IPS-NIHi7 (cell line): Measurements from ENCODE around the gene TBL1Y.
"Not testable (repeated sequence)": the region's sequence is repeated elsewhere in the genome, so short reads cannot be mapped to it uniquely, and the experiment has no call there.

Experiments used
- DNase-seq: peaks from one replicate; pipeline ENCODE4 v3.0.0; 2012; ENCODE audit warnings: mixed read lengths; ENCODE audit errors: extremely low spot score

TBL1Y gene

DNA sequence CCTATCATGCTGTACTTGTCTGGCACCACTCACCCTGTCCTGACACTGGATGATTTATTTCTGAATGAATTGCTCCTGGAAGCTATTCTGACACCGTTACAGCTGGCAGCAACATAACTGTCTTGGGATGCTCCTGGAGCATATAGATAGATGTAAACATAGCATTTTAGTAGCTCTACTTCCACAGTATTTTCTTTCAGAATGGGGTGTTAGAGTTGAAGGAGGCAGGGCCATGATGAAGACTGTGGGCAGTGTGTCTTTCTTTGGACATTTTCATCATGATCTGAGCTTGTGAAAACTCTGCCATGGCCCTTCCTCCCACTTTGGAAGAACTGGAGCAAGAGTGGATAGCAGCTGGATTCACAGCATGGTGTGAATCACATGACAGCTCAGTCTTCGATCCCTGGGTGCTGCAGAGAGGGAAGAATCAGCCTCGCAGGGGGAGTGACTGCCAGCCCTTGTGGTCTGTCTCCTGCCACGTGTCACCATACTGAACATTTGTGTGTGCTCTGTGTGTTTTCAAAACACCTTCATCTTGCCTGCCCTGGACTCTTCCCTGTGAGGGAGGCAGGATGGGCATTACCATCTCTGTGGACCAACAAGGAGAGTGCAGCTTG lies 61.9 kb downstream of the TBL1Y start:
- no peak for DNase-seq

- no peak for DNase-seq
Measured at GRCh38 chrY:6974971-6975370, 64.5 kb downstream of the TBL1Y start.

DNA sequence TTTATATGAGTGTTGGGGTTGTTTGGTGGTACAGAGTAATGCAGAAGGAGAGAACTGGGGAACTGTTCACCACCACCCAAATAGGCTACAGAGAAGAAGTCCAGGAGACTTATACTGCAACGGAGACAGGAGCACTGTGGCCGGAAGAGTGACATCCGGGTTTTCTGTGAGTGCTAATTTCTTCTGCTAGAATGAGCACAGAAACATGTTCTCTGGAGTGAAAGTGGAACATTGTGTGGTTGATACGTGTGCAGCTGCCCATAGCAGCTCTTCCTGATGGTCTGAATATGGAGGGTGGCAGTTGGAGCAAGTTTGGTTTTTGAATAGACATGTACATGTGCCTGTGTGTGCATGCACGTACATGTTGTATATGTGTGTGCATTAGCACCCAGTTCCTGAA lies 67.3 kb downstream of the TBL1Y start:
- DNase-seq = no peak

- no peak for DNase-seq
Measured at GRCh38 chrY:6983221-6983620, 72.7 kb downstream of the TBL1Y start.

DNA sequence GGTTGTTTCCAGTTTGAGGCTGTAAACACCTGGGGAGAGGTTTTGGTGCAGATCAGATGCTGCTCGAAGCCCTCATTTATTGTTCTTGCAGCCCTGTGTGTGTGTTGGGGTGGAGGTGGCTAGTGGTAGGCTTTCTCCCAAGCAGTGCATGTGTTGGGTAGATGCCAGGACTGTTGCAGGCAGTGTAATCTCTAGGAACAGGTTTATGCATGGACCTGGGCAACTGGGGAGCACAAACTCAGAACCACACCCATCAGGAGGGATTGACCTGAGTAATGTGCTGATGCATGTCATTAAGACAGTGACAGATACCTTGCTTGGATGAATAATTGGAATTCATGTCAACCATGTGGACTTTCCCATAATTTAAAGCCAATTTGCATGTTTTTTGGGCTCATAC lies 77.3 kb downstream of the TBL1Y start:
- DNase-seq = no peak

- no peak for DNase-seq
Measured at GRCh38 chrY:6989886-6990620, 79.6 kb downstream of the TBL1Y start.

DNA sequence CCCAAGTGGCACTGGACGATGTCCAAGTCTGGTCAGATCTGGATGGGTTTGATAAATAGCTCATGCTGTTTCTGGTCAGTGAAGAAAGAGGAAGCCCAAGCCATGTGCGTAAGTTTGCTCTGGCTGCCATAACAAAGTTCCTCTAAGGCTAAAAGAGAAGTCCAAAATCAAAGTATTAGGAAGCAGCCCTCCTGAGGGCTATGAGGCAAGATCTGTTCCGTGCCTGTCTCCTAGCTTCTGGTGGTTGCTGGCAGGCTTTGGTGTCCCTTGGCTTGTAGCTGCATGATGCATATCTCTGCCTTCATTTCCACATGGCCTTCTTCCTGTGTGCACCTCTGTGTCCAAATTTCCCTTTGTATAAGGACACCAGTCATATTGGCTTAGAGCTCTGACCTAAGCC lies 81.5 kb downstream of the TBL1Y start:
- DNase-seq = no peak

- no peak for DNase-seq
Measured at GRCh38 chrY:6995987-6996386, 85.5 kb downstream of the TBL1Y start.

DNA sequence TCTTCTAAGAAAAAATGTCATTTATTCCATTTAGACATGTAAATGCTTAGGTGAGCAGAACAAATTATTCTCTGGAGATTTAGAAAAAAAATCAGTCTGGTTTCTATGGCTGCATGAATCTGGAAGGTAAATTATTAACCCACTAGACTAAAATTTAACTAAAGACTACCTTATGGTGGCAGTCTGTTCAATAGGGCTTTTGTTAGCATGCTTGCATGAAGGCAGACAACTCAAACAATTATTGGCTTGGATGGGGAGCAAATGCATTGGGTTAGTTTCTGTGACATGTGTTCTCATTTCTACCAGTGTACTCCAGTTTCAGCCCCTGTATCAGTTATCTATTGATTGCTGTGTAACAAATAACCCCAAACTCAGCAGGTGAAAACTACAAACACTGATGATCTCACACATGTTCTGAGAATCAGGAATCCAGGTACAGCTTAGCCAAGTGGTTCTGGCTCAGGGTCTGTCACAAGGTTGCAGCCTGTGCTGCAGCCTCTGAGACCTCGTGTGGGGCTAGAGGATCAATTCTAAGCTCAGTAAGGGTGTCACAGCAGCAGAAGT lies 87.1 kb downstream of the TBL1Y start:
- DNase-seq = no peak

- no peak for DNase-seq
Measured at GRCh38 chrY:6999905-7000304, 89.4 kb downstream of the TBL1Y start.

DNA sequence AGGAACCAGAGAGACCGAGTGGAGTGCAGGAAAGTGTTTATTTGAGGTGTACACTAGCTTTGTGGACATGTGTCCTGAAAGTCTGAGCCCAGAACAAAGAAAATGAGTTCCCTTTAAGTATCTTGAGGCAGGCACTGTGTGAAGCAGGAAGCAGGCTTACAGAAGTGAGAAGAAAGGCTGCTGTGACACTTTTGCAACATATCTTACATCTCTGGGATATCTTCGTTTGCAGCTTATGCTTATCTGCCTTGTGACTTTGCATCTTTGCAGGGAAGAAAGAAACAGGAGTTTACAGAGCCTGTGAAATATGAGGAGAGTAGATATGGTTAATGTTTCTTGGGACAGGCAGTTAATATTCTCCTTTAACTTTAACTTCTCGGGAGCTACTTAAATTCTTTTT lies 92.1 kb downstream of the TBL1Y start:
- no peak for DNase-seq

- DNase-seq = no peak
Measured at GRCh38 chrY:7007911-7008310, 97.4 kb downstream of the TBL1Y start.

DNA sequence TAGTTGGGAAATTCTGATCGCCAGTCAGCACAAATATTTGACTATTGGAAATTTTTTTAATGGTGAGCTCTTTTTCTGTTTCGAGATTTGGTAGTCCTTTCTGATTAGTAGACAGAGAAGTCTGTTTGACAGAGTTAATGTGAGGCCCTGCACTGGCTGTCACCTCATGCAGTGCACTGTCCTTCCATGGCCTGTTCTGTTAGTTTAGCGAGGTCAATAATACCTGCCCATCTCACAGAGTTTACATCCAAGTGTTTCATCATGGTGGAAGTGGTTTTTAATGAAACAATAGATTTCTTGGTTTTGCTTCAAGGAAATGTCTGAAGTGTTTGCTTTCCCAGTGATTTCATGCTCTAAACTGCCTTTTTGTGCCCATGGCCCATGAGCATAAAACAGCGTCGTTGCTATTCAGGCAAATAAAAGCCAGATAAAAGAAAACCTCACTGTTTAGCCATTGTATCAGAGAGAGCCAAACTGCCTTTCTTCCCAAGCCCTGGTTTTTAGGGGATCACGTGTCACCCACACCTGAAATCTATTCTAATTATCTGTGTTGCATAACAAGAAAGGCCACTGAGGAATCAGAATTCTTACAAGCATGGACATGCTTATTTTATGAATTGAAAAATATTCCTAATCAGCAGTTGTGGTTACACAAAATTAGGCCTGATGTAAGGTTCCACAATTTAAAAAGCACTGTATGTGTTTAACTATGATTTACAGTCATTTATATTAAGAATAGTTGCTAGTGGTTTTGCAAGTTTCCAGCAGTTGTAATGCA lies 98.3 kb downstream of the TBL1Y start:
- no peak for DNase-seq

GRCh38 chrY:7013051-7013450 lies 102.6 kb downstream of the TBL1Y start:
- DNase-seq = no peak

DNA sequence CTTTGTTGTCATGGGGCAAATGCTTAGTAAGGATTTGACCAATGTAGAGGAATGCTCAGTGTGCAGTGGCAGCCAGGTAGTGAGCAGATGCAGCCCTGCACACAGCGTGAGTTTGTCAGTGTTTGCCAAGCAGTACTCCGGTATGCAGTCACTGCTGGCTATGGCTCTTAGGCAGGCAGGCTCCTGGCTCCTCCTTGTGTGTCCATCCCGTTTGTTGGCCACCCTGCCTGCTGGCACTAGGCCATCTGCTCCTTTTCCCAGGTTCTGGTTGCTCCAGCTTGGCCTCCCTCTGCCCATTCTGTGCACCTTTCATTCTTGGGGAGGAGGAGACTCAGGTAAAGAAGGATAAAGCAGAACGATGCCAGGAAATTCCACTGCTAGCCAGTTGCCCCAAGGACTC lies 106.0 kb downstream of the TBL1Y start:
- no peak for DNase-seq

DNA sequence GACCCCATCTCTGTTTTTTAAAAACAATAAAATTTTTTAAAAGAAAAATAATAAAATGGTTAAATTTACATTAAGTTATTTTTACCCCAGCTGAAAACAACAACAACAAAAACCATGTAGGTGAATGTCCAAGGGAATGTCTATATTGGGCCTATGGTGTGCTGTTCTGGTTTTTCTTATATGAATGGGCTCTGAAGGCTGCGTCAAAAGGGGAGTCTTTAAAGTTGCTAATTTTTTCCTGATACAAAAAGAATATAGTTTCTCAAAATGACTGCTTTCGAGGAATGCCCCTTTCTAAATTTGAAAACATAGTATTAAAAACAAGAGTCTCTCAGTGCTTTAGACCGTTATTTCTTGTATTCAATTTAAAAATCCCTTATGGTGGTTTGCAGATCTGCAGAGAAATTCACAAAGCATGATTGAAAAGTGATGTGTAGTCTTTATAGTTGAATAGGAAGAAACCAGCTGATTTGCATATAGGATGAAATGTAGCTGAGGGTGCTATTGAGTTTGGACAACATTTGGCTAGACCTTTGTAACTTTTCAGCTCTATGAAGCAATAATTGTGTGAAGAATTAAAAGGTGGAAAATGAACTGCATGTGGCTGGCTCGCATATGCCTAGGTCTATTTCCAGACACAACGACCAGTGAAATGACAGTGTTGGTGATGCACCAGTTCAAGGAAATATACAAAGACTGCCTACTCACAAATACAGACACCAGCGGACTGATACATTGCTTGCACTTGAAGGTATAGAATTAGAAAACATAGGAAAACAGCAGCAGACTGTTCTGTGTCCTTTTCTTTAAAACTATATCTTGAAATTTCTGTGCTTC lies 107.0 kb downstream of the TBL1Y start:
- no peak for DNase-seq

GRCh38 chrY:7039037-7039436 lies 128.5 kb downstream of the TBL1Y start:
- DNase-seq = no peak

GRCh38 chrY:7040662-7041061 lies 130.2 kb downstream of the TBL1Y start:
- DNase-seq = no peak

DNA sequence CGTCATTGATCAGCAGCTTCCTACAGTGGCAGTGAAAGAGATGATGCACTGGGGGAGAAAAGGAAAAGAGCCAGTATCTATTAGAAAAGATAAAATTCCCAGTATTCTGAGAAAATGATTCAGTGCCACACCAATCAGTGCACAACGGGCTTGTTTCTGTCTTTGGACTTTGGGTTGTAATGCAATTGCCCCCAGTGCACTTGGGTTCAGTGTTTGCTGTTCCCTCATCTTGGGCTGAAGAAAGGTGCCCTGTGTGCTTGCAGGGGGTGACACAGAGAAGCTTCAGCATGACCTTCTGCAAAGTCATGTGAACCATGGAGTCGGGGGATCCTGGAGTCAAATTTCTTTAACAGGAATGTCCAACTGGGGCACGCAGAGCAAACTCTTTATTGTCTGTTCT lies 131.5 kb downstream of the TBL1Y start:
- DNase-seq = no peak

- not testable (repeated sequence) for DNase-seq
Measured at GRCh38 chrY:7052461-7052860, 142.0 kb downstream of the TBL1Y start.

- no peak for DNase-seq
Measured at GRCh38 chrY:7056886-7057285, 146.4 kb downstream of the TBL1Y start.

DNA sequence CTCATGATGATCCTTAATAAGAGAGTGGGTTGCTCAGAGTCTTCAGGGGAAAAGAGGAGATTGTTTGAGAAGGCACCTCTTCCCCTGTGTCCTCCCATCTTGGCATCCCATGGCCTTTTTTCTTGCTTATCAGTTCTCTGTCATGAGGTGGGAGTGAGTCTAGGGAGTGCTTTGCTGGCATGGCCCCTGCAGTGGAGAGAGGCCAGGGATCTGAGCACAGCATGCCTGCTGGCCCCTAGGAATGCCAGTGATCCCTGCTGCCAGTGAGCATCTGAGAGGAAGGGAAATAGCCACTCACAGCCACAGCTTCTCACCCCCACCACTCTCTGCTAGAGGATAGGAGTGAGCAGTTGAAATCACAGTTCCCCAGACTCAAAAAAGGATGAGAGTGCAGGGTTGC lies 168.2 kb downstream of the TBL1Y start:
- DNase-seq = no peak
